T-helper 2 cell (primary cell): ENCODE data around the gene DDX10.

Experiments used
- DNase-seq, 5 experiments: peaks; one replicate each; pipeline versions ENCODE4 v3.0.0 to v3.0.0-alpha.2; 2012 to 2022

The DDX10 gene

DNA sequence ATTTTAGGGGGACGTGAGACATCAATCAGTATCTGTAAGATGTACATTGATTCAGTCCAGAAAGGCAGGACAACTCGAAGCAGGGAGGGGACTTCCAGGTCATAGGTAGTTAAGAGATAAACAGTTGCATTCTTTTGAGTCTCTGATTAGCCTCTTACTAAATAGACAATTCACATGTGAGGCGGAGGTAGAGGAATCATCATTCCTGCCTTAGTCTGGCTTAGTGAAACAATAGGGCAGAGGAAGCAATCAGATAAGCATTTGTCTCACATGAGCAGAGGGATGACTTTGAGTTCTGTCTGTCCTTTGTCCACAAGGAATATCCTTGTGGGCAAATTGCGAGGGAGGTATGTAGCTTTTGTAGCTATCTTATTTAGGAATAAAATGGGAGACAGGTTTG is 248.3 kb downstream of the DDX10 start:
- no peak for DNase-seq

- no peak for DNase-seq
Observed at GRCh38 chr11:108914211-108914610, 249.3 kb downstream of the DDX10 start.

DNA sequence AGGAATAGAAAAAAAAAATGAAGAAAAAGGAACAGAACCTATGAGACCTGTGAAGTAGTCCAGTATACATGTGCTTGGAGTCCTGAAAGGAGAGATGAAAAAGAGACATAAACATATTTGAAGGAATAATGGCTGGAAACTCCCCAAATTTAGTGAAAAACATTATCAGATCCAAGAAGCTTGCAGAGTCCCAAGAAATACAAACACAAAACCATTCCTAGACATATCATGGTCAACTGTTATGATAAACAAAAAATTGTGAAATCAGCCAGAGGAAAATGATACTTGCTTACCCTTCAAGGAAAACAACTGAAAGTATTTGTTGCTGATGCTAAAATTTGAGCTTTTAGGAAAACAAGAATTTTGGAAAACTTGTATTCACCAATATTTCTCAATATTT is 250.1 kb downstream of the DDX10 start:
- no peak for DNase-seq

DNA sequence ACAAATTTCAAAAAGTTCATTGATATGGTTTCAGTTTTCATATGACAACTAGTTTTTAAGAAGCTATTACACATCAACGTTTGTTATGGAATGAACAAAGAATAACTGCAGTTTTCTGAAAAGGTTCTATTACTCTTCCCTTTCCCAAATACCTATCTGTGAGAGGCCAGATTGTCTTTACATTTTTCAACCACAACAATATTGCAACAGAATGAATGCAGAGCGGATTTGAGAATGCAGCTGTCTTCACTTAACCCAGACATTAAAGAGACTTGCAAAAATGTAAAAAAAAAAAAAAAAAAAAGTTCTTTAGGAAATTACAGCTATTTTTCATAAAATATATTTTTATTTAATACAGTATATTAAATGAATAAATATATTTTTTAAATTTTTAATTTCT is 250.8 kb downstream of the DDX10 start:
- no peak for DNase-seq

- DNase-seq, result no peak
Observed at GRCh38 chr11:108916290-108916689, 251.4 kb downstream of the DDX10 start.

GRCh38 chr11:108916935-108917334 is 252.1 kb downstream of the DDX10 start:
- DNase-seq, result no peak

DNA sequence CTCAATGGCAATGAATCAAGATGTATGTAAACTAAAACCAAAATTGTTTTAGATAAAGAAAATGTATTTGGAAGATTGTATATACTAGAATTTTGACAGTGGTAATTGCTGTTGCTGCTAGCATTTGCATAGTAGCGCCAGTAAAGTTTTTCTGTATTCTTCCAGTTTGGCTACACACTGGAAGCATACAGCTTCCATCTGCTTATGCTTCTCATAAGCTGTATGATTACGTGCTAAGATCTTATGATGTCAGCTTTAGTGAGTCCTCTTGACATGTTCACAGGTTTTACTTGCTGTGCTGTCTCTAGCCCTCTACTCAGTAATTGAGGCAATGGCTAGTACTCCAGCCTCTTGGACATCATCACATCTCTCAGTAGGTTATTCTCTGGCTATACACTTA is 256.3 kb downstream of the DDX10 start:
- DNase-seq, result no peak

DNA sequence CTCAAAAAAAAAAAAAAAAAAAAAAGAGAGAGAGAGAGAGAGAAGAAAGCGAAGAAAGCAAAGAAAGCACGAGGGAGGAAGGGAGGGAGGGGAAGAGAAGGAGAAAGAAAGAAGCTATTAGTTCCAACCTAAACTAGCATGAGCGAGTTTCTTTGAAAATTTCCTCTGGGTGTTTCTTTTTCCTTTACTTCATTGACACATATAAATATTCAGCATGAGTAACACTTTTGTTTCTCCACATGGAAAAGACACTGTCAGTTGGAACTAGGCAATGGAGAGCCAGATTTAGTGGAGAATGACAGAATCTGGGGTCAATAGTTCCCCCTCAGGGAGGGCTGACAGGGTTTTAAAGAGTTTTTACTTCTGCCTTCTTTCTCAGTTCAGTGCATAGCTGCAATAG is 257.4 kb downstream of the DDX10 start:
- no peak for DNase-seq

GRCh38 chr11:108923413-108923812 is 258.5 kb downstream of the DDX10 start:
- DNase-seq, result no peak

DNA sequence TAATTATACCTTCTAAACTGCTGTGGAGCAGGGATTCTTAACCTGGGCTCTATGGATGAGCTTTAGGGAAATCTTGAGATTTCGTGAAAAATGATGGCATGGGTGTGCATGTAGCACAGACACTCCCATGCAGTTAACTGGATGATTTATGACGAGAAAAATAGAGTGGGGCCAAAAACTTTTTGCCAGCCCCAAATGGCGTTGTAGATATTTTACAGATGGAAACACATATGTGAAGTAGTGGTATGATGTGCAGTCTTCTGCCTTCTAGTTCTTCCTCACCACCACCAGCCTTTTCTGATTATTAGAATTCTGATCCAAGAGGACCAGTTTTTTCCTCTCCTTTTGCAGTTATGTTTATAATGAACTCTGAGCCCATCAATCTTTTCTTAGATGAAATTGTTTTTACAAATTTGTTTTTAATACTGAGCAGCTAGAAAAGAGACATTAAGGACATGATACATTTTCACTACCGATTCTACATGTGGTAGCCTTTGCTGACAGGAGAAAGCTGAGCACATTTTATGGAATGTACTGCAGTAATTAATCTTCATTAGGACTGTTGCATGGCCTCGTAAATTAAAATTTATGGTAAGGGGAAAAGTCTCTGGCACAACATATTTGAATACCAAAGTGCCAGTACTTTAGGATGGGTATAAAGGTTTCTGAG is 261.4 kb downstream of the DDX10 start:
- no peak for DNase-seq

GRCh38 chr11:108926841-108927577 is 262.1 kb downstream of the DDX10 start:
- no peak for DNase-seq

DNA sequence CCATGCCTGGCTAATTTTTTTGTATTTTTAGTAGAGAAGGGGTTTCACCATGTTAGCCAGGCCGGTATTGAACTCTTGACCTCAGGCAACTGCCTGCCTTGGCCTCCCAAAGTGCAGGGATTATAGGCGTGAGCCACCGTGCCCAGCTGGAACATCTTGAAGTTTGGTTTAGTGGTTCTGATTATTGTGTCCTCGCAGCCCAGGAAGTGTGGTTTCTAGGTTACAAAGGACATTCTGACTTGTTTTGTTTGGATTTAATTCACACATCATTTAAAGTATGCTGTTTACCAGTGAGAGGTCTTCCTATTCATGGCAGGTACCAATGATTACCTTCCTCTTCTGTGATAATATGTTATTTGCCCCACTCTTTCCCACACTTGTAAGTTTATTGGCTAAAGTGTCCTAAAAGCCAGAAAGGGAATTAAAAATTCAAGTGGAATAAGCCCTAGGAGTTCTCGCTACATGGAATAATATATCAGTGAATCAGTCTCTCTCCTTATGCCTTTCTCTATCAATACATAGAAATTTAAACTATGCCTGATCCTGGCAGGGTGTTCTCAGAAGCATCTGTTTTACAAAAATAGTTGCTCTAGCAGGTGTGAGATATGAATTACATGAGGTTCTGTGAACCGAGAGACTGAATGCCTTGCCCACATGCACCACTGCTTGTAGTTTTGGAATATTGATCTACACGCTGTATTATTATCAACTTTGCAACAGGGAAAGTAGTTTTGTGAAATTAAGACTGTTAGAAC is 263.1 kb downstream of the DDX10 start:
- DNase-seq, result no peak

DNA sequence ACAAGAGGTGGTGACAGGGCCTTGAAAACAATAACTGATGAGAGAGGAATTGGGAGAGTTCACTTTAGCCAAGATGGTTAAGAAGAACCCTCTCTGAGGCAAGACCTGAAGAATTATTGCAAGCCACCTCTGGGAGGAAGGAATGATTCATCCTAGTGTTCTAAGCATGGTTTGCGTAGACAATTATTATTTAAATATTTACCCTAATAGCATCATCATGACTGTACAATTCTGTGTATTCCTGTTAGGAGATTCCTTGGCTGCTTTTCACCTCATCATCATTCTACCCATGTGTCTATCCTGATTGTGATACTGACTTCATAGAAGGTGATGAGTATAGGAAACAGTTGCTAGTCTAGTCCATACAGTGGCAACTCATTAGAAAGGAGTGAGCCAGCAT is 264.4 kb downstream of the DDX10 start:
- DNase-seq, result no peak

GRCh38 chr11:108931168-108931567 is 266.3 kb downstream of the DDX10 start:
- no peak for DNase-seq

- DNase-seq, result no peak
Observed at GRCh38 chr11:108933630-108934029, 268.8 kb downstream of the DDX10 start.

DNA sequence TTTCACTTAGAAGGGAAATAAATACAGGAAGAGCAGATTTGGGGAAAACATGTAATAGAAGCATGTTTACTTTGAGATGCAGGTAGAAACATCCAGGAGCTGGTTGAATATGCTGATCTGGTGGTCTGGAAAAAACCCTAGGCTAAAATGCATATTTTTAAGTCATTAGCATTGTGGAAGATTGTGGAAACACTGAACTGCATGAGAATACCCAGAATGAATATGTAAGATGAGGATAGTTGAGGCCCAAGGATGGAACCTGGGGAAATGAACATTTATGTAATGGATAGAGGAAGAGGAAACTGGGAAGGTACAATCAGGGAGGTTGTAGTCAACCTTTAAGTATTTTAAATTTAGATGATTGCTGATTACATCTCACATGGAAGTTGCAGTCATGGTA is 269.4 kb downstream of the DDX10 start:
- DNase-seq, result no peak

DNA sequence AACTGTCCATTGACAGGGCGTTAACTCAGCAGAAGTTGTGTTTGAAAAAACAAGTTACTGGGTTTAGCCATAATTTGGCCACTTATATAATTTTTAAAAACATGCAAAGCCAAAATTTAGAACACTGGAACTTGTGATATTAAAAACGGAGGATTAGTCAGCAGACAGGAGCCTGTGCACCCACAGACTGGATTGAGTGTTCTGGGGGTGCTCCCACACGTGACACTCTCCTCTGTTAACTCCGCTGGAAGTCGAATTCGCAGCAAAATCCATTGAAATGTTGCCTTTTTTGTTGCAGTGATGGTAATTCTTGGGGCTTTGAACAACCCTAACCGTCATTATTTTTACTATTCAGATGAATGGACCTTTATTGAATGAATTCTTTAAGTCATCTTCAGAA is 269.8 kb downstream of the DDX10 start:
- no peak for DNase-seq

- no peak for DNase-seq
Observed at GRCh38 chr11:108937746-108938145, 272.9 kb downstream of the DDX10 start.

GRCh38 chr11:108938604-108939003 is 273.7 kb downstream of the DDX10 start:
- DNase-seq, result no peak

GRCh38 chr11:108939135-108939534 is 274.3 kb downstream of the DDX10 start:
- DNase-seq, result no peak

DNA sequence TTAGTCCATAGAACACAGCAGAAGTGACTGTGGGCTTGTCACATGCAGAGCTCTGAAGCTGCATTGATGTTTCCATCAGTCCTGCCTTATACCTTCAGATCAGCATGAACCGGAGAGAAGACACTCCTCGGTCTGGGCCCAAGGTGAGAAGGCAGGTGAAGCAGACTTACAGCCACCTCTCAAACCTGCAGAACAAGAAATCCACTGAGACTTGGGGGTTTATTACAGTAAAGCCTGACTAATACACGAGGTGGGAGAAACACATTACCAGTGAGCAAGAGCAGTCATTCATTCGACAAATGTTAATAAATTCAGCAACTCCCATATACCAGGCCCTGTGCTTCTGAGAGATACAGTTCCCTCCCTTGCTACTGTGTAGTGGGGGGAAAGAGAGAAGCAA is 279.0 kb downstream of the DDX10 start:
- DNase-seq, result no peak

DNA sequence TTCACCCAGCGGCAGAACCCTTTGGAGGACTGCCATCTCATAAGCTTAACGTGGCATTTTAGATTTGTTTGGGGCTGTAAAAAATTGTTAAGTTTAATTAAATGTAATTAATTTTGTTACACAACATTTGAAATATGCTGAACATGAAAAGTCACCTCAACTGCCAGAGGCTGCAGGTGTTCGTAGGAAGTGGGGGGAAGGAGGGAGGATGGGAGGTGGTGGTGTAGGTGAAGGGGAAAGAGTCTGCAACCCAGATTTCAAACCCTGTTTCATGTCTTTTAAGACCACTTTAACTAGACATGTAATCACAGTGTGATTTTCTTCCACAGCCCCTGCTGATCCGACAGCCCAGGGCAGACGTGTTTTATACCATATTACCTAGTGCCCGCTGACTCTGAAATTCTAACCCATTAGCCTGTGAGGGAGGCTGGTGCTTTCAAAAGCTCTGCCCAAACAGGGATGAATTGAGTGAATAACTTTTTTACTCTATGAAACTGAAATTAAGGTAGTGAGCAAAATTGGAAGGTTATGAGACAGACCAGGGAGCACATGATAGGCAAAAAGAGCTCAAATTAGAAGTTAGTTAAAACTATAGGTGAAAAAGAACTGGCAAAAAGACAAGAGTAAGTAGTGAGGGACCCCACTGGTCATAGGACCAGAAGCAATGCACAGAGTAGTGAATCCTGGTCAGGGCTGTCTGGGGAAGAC is 279.8 kb downstream of the DDX10 start:
- DNase-seq, result no peak

DNA sequence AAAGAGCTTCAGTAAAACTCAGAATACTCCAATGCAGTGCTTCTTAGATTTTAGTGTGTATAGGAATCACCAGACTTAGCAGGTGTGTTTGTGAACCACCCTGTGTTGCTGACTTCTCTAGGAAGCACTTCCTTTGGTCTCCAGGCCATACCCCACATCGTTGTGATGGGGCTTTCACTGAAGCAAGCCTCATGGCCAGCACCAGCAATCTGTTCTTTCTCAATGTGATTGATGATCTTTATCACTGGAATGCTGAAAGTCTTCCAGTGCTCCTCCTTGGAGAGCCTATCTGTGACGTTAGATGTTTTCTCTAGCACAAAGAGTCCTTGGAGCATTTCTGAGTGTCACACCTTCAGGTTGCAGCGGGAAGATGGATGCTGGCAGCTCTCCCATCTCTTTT is 280.5 kb downstream of the DDX10 start:
- DNase-seq, result no peak
